ENCODE results near the gene OPTC.
"Not testable (repeated sequence)": the region's sequence is repeated elsewhere in the genome, so short reads cannot be mapped to it uniquely, and the experiment has no call there.

The OPTC gene

DNA sequence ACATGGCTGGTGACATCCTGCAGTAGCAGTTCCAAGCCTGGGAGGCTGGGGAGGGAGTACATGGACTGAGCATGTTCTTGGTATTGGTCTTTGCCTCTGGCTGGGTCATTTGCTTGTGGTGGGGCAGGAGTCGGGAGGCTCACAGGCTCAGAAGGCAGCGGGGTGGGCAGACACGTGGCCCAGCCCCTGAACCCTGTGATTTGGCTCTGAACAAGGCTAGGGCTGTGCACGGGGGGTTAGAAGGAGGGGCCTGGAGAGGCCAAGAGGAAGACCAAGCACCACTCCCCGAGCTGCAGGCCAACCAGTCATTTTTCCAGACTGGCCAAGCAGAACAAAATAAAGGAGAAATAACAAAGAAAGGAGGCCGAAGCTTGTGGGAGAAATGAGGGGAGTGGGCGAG is 28.0 kb upstream of the OPTC start:
- no peak for DNase-seq

DNA sequence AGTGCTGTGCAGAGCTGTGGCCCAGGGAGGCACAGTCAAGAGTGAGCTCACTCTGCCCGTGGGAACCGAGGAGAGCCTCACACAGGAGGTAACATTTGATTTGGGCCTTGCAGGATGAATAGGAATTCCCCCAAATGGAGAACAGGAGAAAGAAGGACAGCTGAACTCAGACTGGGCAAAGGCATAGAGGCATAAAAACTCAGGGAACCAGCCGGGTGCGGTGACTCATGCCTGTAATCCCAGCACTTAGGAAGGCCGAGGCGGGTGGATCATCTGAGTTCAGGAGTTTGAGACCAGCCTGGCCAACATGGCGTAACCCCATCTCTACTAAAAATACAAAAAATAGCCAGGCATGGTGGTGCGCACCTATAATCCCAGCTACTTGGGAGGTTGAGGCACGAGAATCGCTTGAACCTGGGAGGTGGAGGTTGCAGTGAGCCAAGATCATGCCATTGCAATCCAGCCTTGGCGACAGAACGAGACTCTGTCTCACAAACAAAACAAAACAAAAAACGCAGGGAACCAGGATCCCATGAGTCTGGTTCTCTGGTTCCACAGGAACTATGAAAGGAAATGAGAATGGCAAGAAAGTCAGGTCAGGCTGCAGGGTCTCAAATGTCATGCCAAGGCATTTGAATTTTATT is 26.9 kb upstream of the OPTC start:
- not testable (repeated sequence) for DNase-seq

DNA sequence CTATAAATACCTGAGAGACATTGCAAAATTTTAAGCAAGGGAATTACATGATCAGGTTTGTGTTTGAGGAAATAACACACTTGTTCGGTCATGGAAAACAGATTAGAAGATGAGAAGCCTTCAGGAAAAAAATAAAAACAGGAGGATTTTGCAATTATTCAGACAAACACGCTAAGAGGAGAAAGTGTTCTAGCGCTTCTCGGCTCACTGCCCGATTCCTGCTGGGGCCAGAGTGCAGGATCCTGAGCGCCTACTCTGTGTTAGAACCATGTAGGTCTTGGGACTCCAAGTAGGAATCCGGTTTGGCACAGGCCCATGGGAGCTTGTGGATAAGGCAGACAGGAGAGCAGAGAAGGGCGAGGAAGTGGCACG is 26.4 kb upstream of the OPTC start:
- DNase-seq, result no peak

DNA sequence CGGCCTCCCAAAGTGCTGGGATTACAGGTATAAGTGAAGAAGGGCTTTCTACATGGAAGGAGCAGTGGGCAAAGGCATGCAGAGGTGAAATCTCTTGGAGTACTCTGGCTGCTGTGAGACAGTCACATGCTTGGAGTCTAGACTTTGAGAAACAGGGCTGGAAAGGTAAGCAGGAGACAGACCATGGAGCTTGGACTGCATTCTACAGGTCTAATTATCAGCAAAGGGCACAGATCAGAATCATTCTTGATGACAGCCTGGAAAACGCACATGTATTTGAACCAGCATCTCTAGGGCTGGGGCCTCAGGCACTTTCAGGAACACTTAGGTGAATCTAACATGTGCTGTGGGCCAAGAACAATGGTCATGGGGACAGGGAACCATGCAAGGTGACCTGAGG is 25.6 kb upstream of the OPTC start:
- no peak for DNase-seq

DNA sequence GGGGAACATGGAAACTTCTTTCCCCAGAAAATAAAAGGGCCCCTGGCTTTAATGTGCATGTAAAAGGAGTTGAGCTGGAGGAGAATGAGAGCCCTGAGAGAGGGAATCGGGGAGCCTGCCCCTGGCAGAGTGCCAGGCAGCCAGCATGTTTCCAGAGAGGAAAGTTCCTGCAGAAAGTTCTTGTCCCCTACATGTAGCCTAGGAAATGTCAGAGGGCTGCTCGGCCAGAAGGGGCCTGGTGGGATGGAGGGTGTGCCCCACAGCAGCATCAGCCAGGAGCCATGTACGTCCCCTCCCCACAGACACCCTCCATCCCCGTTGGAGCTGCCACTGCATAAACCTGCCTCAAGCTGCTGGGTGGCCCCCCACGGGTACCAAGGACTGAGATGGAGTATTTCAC is 23.7 kb upstream of the OPTC start:
- DNase-seq, result no peak

DNA sequence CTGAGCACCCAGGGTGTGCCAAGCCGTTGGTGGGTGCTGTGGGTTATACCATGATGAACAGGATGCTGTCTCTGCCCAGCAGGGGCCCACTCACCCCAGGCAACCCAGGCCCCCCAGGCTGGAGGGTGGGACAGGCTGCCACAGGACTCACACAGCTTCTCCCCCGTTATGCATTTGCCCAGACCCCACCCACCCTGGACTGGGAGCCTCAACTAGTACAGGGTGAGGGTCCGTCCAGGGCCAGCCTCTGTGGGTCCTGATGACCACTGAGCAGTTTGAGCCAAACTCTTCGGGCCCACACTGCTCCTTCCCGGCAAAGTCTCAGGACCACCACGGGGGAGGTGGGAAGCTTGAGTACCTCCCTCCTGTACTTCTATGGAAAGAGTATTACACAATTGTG is 22.1 kb upstream of the OPTC start:
- no peak for DNase-seq

DNA sequence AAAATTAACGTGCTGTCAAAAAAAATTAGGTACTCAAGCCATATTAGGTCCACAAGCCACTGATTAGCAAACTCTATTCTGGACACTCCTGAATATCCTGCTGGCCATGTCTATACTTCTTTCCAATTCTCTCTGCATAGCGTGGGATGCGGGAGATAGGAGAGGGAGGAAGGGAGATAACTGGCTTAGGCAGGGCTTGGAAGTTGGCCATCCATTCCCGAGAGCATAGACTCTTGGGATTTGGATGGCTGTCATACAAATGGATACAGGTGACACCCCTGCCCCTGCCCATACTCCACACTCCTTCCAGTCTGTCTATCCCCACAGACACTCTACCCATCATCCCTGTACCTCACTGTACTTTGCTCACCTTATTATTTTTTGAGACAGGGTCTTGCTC is 20.7 kb upstream of the OPTC start:
- no peak for DNase-seq

DNA sequence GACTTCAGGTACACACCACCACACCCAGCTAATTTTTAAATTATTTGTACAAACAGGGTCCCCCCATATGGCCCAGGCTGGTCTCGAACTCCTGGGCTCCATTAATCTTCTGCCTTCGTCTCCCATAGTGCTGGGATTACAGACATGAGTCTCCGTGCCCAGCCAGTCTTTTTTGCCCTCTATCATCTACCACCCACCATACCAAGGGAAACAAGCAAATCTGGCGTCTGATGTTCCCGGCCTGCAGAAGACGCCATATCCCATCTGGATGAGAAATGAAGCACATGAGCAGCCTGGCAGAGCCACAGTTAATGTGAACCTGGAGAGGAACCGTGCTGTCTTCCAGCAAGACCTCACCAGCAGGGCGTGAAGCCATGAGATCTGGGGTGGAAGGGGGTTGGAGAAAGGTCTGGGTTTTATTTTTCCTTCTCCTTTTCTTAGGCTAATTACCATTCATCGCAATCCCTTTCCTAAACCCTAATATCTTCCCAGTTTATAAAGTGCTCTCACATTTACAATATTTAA is 20.1 kb upstream of the OPTC start:
- peak; percentile 53 for DNase-seq

DNA sequence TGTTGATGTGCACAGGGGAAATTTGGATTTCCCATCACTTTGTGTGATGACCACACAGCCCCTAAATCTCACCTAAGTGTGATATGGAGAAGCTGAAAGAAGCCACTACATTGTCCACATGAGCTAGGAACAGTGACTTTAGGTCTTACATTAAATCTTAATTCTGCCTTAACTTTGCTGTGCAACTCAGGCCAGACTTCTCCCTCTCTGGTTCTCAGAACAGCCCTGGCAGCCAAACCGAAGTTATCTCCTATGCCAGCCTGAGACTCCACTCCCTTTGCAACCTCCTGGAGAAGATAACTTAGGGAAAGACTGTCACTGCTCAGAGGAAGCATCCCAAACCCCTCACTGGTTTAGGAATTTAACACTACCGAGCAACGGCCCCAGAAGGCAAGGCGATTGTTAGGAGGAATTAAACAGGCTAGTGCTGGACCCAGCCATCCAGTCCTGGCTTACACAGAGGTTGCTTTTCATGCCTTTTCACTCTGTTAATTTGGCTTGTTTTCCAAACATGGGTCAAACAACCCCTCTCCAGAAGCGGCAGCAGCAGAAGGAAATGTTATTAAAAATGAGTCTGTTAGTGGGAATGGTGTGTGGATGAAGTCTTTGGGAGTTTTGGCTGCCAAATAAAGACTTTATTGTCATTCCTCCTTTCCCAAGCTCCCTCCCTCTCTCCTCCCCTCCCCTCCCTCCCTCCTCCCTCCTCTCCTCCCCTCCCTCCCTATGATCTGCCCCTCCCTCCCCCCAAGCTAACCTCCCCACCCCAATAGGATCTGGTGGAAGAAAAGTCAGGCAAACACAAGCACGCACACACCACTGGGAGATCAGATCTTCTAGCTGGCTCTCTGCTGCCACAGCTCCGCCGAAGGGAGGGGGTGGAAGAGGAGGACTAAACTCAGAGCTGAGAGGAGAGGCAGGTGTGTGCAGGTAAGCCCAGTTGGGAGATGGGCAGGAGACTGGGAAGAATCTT is 18.7 kb upstream of the OPTC start, which contains the start of gene PRELP:
Gene PRELP (plus strand): TSS at position 795 of the 970 bp plus-strand sequence. CDS start 7,379 bp downstream, outside the sequence.
- peak; percentile 54 for DNase-seq

DNA sequence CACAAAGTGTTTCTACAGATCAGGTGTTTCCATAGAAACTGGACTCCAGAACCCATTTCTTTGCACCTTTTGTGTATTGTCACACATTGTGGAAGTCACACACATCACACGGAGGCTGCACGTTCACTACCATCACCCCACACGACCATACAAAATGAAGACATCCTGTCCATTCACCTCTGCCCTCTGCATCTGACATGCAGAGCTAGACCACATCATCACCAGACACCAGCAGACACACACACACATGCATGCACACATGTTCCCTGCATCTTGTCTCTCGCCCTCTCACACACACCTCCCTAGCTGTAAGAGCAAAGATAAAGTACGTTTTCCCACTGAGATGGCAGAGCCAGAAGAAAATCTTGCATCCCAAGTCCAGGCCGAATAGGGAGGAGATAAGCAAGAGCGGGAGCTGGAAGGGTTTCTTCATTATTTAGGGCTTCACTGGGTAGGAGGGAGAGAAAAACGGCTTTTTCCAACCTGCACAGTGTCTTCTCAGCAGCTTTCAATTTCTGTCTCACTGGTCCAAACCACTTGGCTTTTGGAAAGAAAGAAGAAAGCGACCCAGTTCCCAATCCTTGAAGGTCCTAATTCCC is 17.6 kb upstream of the OPTC start:
- no peak for DNase-seq

DNA sequence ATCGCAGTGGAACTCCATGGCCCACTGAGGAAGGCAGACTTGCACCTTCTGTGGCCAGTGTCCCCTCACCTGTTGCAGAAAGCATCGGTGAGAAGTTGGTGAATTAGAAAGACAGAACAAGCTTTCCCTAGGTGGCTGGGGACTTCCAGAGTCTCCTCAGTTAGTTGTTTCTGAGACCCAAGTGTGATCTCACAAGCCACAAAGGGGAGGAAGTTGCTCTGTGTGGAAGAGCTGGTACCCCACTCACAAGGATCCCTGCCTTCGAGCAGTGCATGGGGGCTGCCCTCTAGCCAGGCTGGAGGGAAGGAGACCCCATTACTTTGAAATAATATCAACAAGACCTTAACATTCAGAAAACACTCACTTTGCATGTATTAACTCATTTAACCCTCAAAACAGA is 16.2 kb upstream of the OPTC start:
- no peak for DNase-seq

DNA sequence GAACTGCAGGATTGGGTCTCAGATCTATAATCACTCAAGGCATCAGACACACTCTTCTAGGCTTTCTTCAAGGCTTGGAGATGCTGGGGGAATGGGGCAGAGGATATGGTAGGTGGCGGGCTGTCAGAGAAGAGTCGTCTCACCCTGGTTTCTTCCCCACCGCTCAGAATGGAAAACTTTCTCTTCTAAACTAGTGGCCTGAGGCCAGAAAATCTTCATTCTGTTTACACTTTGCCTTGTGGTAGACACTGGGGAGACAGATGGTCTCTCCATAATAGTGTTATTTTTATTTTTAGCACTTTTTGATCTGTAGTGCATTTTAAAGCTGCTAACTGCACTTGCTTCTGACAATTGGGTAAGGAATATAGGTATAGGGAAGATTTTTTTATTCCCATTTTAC is 15.7 kb upstream of the OPTC start:
- peak; percentile 81 for DNase-seq

DNA sequence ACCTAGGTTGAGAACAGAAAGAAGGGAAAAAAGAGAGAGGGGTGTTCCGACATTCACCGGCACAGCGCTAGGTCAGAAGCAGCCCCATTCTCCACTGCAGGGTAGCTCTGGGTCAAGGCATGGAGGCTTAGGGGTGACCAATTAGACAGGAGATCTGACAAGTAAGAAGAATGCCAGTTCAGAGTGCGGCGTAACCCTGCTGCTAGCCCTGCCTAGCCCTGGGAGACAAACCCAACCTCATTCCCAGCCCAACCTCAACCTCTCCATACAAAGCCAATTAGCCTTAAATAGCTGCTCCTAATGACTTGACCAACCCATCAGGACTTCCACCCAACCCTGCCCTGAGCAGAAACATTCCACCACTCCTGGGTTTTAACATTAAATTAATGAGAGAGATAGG is 15.0 kb upstream of the OPTC start:
- no peak for DNase-seq

DNA sequence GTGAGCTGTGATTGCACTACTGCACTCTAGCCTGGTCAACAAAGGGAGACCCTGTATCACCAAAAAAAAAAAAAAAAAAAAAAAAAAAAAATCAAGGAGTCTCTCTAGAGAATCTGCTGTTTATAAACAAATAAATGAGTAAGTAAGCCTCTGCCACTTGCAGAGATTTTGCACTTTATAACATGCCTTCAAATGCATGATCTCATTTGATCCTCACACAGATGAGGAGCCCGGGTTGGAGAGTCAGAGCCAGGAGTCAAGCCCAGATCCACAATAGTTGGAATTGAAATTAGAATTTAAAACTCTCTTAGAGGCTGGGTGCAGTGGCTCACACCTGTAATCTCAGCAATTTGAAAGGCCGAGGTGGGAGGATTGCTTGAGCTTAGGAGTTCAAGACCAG is 14.3 kb upstream of the OPTC start:
- no peak for DNase-seq

DNA sequence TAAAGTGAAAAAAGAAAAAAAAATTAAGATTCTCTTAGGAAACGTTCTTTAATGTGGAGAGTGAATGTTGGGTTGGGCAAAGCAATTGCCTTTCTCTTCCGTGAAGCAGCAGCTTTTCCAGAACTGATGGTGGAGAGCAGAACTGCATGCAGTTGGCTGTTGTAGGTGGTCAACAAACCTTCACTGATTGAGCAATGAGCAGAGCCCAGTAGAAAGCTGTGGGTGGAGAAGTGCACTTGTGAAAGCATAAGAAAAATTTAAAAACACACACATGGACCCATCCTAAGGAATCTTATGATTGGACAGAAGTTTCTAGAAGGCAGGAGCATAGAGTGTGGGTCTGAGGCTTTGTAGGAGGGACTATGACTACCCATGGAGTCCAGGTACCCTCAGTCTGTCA is 13.9 kb upstream of the OPTC start:
- no peak for DNase-seq

DNA sequence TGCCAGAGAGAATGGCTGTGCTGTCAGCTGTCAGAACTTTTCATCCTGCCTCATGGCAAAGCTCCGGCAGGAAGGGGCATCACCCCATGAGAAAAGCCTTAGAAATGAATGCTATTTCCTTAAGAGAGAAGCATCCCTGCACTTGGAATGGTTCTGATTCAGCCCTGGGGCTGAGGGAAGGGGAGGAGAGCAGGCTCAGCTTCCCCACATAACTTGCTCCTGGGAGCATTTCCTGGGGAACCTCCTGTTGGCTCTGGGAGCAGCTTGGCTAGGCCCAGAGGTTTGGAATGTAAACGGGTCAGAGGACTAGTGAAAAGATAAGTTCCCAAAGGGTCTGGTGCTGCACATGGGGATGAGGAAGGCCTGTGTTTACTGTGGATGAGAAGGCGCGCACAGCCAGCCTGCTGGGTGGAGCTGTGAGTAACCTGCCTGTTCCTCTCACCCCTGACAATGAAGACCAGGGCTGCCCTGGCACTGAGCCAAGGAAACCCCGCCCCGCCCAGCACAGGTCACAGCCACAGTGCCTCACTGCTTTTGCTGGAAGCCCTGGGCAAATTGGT is 13.3 kb upstream of the OPTC start:
- peak; percentile 83 for DNase-seq

DNA sequence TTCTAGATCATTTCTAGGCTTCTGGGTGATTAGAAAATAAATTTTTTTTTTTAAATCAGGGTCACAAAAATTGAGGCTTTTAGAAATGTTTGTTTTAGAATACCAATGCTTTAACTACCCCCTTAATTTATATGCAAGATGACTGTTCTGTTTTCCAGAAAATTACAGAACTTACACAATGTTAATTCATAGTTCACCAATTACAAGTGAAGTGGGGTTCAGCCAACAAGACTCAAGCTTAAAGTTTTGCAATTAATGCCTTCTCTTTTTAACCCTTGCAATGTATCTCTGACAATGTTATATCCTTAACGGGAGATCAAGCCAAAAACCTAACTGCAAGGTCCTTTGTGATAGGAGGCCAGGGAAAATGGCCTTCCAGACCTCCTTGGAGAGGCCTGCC is 12.8 kb upstream of the OPTC start:
- no peak for DNase-seq

DNA sequence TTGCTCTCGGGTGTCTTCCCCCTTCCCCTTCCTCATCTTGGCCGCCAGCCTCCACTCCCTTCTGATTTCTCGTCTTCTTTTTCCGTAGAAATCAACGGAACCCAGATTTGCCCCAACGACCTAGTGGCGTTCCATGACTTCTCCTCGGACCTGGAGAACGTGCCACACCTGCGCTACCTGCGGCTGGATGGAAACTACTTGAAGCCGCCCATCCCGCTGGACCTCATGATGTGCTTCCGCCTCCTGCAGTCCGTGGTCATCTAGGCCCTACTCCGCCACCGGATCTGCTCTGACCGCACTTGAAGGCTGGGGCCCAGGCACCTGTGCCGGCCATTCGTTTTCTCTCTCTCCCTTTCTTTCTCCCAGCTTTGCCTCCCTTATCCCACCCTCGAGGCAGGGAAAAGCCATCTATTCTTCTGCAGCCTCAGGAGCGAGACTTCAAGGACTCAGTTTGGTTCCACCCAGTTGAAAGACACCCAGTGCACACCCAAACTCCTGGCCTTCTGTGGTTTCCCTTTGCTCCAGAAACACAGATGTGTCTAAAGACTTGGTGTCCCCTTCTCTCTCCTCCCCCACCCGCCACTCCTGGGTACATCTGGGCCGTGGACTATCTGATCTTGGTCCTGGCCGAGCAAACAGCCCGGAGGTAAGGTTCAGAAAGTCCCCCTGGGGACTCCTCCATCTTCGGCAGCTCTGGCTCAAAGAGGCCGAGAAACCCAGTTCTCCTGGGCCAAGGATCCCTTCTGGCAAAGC is 7.2 kb upstream of the OPTC start:
- DNase-seq, result no peak

DNA sequence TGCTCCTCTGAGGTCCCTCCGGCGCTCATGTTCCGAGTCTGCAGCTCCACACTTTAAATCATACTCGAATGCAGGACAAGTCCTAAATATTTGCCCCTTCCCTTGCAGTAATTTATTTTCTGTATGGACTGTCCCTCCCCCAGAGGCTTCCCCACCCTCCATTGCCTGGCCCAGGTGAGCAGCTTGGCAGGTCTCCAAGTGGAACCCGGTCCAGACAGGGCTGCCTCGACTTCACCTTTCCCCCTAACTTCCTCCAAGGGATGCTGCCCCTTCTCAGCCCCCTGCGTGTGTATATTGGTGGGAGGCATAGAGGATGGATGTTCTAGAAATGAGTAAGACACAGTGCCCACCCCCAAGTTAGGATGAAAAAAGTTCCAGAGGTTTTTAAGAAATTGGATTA is 5.4 kb upstream of the OPTC start:
- no peak for DNase-seq

DNA sequence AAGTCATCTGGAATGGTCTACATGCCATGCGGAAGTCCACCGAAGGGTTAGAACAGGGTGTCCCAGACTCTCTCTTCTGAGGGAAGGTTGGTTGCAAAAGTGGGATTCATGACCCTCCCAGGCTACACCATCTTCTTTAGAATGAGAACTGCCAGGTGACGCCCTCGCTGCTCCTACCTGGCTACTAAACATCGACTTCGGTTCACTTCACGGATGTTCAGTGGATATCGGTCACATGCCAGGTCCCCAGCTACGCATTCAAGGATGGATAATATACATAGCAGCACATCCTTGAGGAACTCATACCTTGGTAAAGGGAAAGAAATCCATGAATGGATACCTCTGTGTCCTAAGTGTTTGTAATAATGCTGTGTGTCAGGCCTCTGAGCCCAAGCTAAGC is 3.3 kb upstream of the OPTC start:
- DNase-seq, result no peak

DNA sequence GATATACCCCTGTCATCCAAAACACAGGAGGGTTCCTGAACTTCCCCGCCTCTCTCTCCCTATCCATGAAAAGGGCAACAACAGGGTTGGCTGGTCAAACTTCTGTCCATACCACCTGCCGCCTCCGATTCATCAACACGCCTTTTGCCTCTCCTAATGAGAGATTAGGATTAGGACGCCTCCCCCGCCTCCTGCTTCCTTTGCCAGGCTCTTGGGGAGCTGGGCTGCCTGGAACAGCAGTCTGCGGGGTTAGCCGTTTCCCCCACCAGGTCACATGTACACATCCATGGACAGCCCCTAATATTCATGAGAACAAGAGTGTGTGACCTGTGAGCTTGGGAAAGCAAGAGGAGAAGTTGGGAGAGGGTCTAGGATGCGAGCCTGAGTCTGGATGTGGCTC is 2.3 kb upstream of the OPTC start:
- no peak for DNase-seq

DNA sequence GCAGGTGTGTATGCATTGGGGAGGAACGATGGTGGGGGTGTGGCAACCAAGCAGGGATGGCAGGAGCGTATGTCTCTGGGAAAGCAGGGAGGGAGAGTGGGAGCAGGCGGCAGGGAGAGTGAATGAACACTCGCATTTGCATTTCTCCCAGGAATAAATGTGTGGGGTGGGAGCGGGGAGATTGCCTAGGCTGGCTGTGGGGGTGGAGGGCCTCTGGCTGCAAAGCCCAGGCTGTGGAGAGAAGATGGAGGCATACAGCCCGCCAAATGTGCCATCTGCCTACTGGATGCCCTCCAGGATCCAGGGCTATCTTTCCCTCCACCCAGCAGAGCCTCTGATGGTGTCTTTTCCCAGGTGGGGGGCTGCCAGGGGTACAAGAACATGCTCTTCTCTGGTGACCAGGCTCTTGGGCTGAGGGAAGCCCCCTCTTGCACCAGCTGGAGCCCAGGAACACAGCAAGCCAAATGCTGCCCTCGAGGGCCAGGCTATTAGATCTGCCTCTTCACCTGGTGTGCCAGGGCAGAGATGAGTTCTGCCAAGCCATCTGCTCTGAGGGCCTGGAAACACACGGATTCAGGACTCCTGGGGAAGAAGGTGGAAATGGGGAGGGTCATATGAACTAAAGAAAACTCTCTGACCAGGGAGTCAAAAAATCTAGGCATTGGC is 1.7 kb upstream of the OPTC start:
- DNase-seq, result peak; percentile 95
